ENCODE results near the gene YIPF6. TPM values are rescaled to one million over a fixed set of nuclear protein-coding genes. Genes with fewer than 3 reads are reported as not detected.
"Not testable (repeated sequence)": the region's sequence is repeated elsewhere in the genome, so short reads cannot be mapped to it uniquely, and the experiment has no call there.

YIPF6 gene, protein sequence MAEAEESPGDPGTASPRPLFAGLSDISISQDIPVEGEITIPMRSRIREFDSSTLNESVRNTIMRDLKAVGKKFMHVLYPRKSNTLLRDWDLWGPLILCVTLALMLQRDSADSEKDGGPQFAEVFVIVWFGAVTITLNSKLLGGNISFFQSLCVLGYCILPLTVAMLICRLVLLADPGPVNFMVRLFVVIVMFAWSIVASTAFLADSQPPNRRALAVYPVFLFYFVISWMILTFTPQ
- total RNA-seq, result 10 to 100 TPM; 31.1 to 33.0 TPM
- long read RNA-seq, full-length matches to known transcripts, result 19 of 21 reads
- long read RNA-seq, partial matches to known transcripts, result 0 of 21 reads
- long read RNA-seq, other reads (novel, unspliced or antisense), result 2 of 21 reads

GRCh38 chrX:68498508-68499379 lies at the start of gene YIPF6:
YIPF6 (plus strand) TSS chrX:68499051; CDS start chrX:68499067, 16 bp downstream.
- intact Hi-C loops (cut with DNase I), result loop anchor here in 1 of 2 donors (10.0 kb wide), 1 partner anchor 56 kb away; no protein-coding TSS in a partner anchor
- peak; percentile 80 for DNase-seq
- ATAC-seq, result peak; percentile 96 to 97

DNA sequence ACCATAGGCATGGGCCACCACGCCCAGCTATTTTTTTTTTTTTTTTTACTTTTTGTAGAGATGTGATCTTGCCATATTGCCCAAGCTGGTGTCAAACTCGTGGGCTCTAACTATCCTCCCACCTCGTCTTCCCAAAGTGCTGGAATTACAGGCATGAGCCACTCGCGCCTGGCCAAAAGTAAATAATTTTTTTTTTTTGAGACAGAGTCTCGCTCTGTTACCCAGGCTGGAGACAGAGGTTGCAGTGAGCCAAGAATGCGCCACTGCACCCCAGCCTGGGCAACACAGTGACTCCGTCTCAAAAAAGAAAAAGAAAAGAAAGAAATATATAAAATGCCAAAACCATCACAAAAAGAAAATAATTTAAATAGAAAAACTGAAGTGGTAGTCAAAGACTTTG lies 47.1 kb upstream of the YIPF6 start:
- DNase-seq, result no peak

DNA sequence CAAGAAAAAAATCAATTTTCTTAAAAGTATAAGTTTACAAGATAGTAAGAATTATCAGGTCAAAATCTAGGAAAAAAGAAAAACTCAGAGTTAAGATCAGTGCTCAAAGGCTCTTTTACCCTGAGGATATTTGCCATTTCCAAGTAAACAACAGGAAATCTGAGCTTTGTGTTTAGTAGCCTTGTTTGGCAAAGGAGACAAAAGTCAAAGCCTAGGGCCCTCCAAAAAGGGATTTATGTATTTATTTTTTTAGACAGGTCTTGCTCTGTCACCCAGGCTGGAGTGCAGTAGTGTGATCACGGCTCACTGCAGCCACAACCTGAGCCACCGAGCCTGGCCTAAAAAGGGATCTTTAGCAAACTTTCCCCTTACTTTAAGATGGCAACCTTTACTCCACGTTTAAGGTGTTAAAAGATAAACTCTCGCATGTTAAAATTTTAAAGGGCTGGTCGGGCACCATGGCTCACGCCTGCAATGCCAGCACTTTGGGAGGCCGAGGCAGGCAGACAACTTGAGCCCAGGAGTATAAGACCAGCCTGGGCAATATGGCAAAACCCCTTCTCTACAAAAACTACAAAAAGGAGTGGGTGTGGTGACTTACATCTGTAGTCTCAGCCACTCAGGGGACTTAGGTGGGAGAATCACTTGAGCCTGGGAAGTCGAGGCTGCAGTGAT lies 44.2 kb upstream of the YIPF6 start:
- DNase-seq (no peak), ATAC-seq (no peak)
- intact Hi-C loops (cut with DNase I), result no loop called here

More for the DNA sequence above, 47.1 kb upstream of the YIPF6 start:
- intact Hi-C loops (cut with DNase I), result no loop called here
- ATAC-seq, result no peak

DNA sequence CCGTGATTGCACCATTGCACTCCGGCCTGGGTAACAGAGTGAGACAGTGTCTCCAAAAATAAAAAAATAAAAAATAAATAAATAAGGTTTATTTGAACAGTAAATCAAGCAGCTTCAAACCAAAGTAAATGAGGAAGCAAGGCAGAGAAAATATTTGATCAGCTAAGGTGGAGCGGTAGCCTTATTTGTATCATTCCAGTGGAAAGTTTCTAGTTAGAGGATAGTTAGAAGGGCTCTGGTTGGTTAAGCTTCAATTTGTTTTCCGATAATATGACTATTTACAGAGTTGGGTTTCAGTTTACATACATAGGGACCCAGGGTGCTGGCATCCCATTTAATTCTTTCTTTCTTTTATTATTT lies 43.7 kb upstream of the YIPF6 start:
- no peak for ATAC-seq
- no peak for DNase-seq
- intact Hi-C loops (cut with DNase I), result no loop called here

- intact Hi-C loops (cut with DNase I), result loop anchor here in 1 of 2 donors (10.0 kb wide), 1 partner anchor 266 kb away; no protein-coding TSS in a partner anchor
- no peak for ATAC-seq
- DNase-seq, result no peak
These were observed 37.8 kb upstream of the YIPF6 start for GRCh38 chrX:68461093-68461492.

DNA sequence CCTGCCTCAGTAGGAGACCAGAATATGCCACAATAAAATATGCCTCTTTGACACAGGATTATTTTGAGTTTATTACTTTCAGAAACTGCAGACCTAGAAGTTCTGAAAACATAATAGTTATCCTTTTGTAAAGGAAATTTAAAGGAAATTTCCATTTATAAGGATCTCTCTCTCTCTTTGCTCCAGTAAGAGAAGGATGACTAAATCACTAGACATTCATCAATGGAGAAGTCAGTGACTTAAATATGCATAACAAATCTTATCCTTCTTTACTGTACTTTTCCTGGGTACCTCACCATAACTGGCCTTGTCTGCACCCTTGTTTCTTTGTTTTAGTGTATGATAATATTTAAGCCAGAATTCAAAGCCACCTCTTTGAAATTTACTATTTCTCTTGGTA lies 37.3 kb upstream of the YIPF6 start:
- no peak for ATAC-seq
- intact Hi-C loops (cut with DNase I), result loop anchor here in 1 of 2 donors (10.0 kb wide), 1 partner anchor 267 kb away; no protein-coding TSS in a partner anchor

GRCh38 chrX:68462197-68462596 lies 36.7 kb upstream of the YIPF6 start:
- intact Hi-C loops (cut with DNase I), result loop anchor here (2.0 to 10.0 kb wide), 2 partner anchors 265 to 267 kb away; no protein-coding TSS in a partner anchor
- DNase-seq, result no peak
- no peak for ATAC-seq

More for the DNA sequence above, 37.3 kb upstream of the YIPF6 start:
- DNase-seq, result no peak

GRCh38 chrX:68462653-68463052 lies 36.2 kb upstream of the YIPF6 start:
- intact Hi-C loops (cut with DNase I), result loop anchor here (2.0 to 10.0 kb wide), 2 partner anchors 266 to 268 kb away; no protein-coding TSS in a partner anchor
- DNase-seq, result no peak
- ATAC-seq, result peak in 1 of 2 donors; percentile 27

DNA sequence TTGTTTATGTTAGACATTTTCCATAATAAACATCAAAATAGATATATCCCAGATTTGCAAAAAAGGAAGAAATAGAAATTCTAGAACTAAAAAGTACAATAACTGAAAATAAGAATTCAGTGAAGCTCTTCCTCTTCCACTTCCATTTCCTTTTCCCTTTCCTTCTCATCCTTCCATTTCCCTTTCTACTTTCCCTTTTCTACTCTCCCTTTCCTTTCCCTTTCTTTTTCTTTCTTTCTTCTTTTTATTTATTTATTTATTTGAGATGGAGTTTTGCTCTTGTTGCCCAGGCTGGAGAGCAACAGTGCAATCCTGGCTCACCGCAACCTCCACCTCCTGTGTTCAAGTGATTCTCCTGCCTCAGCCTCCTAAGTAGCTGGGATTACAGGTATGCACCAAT lies 35.0 kb upstream of the YIPF6 start:
- ATAC-seq, result no peak
- intact Hi-C loops (cut with DNase I), result loop anchor here (2.0 to 10.0 kb wide), 2 partner anchors 267 to 269 kb away; no protein-coding TSS in a partner anchor

GRCh38 chrX:68464796-68465195 lies 34.1 kb upstream of the YIPF6 start:
- intact Hi-C loops (cut with DNase I), result loop anchor here in 1 of 2 donors (10.0 kb wide), 1 partner anchor 270 kb away; no protein-coding TSS in a partner anchor
- DNase-seq (no peak), ATAC-seq (no peak)

More for the DNA sequence above, 35.0 kb upstream of the YIPF6 start:
- DNase-seq, result no peak

GRCh38 chrX:68480969-68481368 lies 17.9 kb upstream of the YIPF6 start:
- intact Hi-C loops (cut with DNase I), result no loop called here
- DNase-seq, result no peak
- no peak for ATAC-seq

DNA sequence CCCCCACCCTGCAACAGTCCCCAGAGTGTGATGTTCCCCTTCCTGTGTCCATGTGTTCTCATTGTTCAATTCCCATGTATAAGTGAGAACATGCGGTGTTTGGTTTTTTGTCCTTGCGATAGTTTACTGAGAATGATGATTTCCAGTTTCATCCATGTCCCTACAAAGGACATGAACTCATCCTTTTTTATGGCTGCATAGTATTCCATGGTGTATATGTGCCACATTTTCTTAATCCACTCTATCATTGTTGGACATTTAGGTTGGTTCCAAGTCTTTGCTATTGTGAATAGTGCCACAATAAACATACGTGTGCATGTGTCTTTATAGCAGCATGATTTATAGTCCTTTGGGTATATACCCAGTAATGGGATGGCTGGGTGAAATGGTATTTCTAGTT lies 12.7 kb upstream of the YIPF6 start:
- ATAC-seq; DNase-seq; intact Hi-C loops (cut with DNase I): not testable (repeated sequence)

DNA sequence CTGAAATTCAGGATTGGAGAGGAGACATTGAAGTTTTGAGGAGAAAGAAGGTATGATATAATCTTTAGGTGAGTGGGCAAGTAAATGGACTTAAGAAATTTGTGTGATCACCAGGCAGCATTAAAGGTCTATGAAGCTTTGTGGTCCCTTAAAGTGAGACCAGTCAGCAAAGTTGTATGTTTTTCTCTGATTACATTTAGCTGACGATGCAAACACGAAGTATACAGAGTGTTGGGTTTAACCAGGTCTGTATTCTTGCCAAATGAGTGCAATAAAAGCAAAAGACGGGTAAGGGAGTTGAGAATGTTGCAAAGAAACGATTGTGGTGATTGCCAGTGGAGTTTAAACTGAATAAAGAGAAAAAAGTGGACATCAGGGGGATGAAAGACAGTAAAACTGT lies 11.6 kb upstream of the YIPF6 start:
- ATAC-seq, result no peak
- intact Hi-C loops (cut with DNase I), result no loop called here
- no peak for DNase-seq

- intact Hi-C loops (cut with DNase I), result no loop called here
- no peak for DNase-seq
- ATAC-seq, result no peak
These were observed 10.9 kb upstream of the YIPF6 start for GRCh38 chrX:68487924-68488323.

DNA sequence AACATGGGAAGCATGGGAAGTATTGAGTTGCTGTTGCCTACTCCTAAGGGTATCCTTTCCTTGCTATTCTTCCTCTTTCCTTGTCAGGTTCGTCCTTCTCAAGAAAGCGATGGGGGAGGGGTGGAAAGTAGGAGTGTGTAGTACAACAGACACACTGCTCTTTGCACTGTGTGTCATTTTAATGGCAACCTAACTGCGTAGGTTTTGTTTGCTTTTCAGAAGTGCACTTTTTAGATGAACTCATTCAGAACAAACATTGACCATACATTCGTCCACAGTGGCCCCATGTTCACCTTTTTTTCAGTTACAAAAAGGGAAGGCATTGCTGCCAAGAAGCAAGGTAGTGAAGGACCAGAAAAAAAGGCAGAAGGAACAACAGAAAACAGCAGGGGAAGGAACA lies 10.2 kb upstream of the YIPF6 start:
- ATAC-seq (no peak), DNase-seq (no peak)
- intact Hi-C loops (cut with DNase I), result no loop called here

- intact Hi-C loops (cut with DNase I), result loop anchor here in 1 of 2 donors (10.0 kb wide), 1 partner anchor 64 kb away; no protein-coding TSS in a partner anchor
- ATAC-seq (peak in 1 of 2 donors; percentile 46), DNase-seq (no peak)
These were observed 8.2 kb upstream of the YIPF6 start for GRCh38 chrX:68490644-68491043.

- DNase-seq, result no peak
- intact Hi-C loops (cut with DNase I), result loop anchor here in 1 of 2 donors (10.0 kb wide), 1 partner anchor 62 kb away; no protein-coding TSS in a partner anchor
- no peak for ATAC-seq
These were observed 6.3 kb upstream of the YIPF6 start for GRCh38 chrX:68492583-68492982.

GRCh38 chrX:68493776-68494175 lies 5.1 kb upstream of the YIPF6 start:
- intact Hi-C loops (cut with DNase I), result loop anchor here in 1 of 2 donors (10.0 kb wide), 1 partner anchor 61 kb away; no protein-coding TSS in a partner anchor
- not testable (repeated sequence) for ATAC-seq, DNase-seq

DNA sequence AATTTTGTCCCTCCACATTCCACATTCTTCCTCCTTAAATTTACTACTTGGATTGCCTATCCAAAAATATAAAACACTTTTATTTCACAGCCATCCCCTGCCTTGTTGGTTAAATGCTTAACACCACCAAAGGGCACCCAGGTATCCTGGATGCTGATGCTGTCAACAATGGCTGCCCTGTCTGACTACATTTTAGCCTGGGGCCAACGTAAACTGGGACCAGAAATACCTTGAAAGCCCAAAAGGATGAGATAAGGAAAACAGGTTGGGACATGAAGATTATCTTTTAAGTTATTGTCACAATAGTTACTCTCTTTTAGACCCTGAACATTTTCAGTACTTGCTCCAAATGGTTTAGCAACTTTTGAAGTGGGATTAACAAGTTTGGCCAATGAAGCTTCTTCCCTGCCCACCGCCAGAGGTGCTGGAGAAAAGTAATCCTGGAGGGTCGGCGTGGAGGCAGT lies 775 bp upstream of the YIPF6 start:
- intact Hi-C loops (cut with DNase I), result loop anchor here in 1 of 2 donors (10.0 kb wide), 1 partner anchor 57 kb away; no protein-coding TSS in a partner anchor
- ATAC-seq, result peak in 1 of 2 donors; percentile 6

More for the DNA sequence above, 775 bp upstream of the YIPF6 start:
- no peak for DNase-seq

Data from left cardiac atrium (tissue), 4 donors.